Neutrophil (primary cell): ENCODE results near the gene SMC4.

Experiments used
- H3K27ac ChIP-seq: fragments of 200-600 bp; sonication (generic); 2 replicates; pipeline ENCODE4 v1.5.1; 2016; ENCODE audit warnings: mild to moderate bottlenecking, moderate library complexity
- H3K27me3 ChIP-seq: fragments of 200-600 bp; sonication (generic); 2 replicates; pipeline ENCODE4 v1.6.0; 2016; ENCODE audit warnings: mild to moderate bottlenecking
- H3K36me3 ChIP-seq: fragments of 200-600 bp; sonication (generic); 2 replicates; pipeline ENCODE4 v1.5.1; 2017
- H3K4me1 ChIP-seq, 2 experiments: fragments of 200-600 bp in 1 of 2; sonication (generic) in 1 of 2; 1 replicate in 1 of 2; 2 replicates in 1 of 2; pipeline versions ENCODE4 v1.5.1 to v1.6.1; 2013 to 2016; ENCODE audit warnings: low read depth in 1 of 2, low read length in 1 of 2, mild to moderate bottlenecking in 1 of 2, moderate library complexity in 1 of 2; ENCODE audit not compliant: control insufficient read depth in 1 of 2, insufficient read depth in 1 of 2
- H3K4me3 ChIP-seq, 2 experiments: fragments of 200-600 bp in 1 of 2; sonication (generic) in 1 of 2; 1 replicate in 1 of 2; 2 replicates in 1 of 2; pipeline ENCODE4 v1.5.1; 2013 to 2016; ENCODE audit warnings: low read depth in 1 of 2, low read length in 1 of 2, mild to moderate bottlenecking in 1 of 2, moderate library complexity in 1 of 2
- H3K9me3 ChIP-seq: fragments of 200-600 bp; sonication (generic); 2 replicates; pipeline ENCODE4 v1.5.1; 2016
- CTCF ChIP-seq: fragments of 200-600 bp; sonication (generic); IDR thresholded peaks from 2 replicates; pipeline ENCODE4 v1.5.1; 2016; ENCODE audit warnings: antibody characterized with exemption

Gene SMC4

GRCh38 chr3:160454995-160455394 is 55.5 kb downstream of the SMC4 start:
- Histone ChIP-seq H3K9me3 (no peaks in the 10 kb centered on the region), H3K27ac (no peak overlapping the region), H3K36me3 (no peaks in the 10 kb centered on the region), H3K4me1 (peaks cover 4 to 7% of the 10 kb centered on the region in 2 experiments), H3K27me3 (no peaks in the 10 kb centered on the region), H3K4me3 (no peak overlapping the region)
- no peak for TF ChIP-seq CTCF

GRCh38 chr3:160455846-160456245 is 56.4 kb downstream of the SMC4 start:
- H3K27me3 ChIP-seq: no peaks in the 10 kb centered on the region
- H3K9me3 ChIP-seq: no peaks in the 10 kb centered on the region
- TF ChIP-seq CTCF: no peak
- no peaks in the 10 kb centered on the region for H3K36me3 ChIP-seq
- no peak overlapping the region for H3K4me3 ChIP-seq
- H3K27ac ChIP-seq: no peak overlapping the region
- no peaks in the 10 kb centered on the region for H3K4me1 ChIP-seq

GRCh38 chr3:160458151-160458550 is 58.7 kb downstream of the SMC4 start:
- Histone ChIP-seq H3K4me3 (no peak overlapping the region), H3K4me1 (no peaks in the 10 kb centered on the region), H3K27ac (no peak overlapping the region), H3K9me3 (no peaks in the 10 kb centered on the region), H3K36me3 (no peaks in the 10 kb centered on the region), H3K27me3 (no peaks in the 10 kb centered on the region)
- TF ChIP-seq CTCF: no peak

GRCh38 chr3:160459450-160459970 is 60.1 kb downstream of the SMC4 start:
- Histone ChIP-seq H3K4me1 (no peaks in the 10 kb centered on the region), H3K4me3 (no peak overlapping the region), H3K36me3 (no peaks in the 10 kb centered on the region), H3K27ac (no peak overlapping the region), H3K27me3 (no peaks in the 10 kb centered on the region), H3K9me3 (no peaks in the 10 kb centered on the region)
- TF ChIP-seq CTCF: no peak

GRCh38 chr3:160460033-160460432 is 60.6 kb downstream of the SMC4 start:
- no peak overlapping the region for H3K4me3 ChIP-seq
- TF ChIP-seq CTCF: no peak
- no peaks in the 10 kb centered on the region for H3K36me3 ChIP-seq
- no peaks in the 10 kb centered on the region for H3K4me1 ChIP-seq
- no peaks in the 10 kb centered on the region for H3K27me3 ChIP-seq
- H3K9me3 ChIP-seq: no peaks in the 10 kb centered on the region
- no peak overlapping the region for H3K27ac ChIP-seq

- no peak for TF ChIP-seq CTCF
- Histone ChIP-seq H3K4me3 (no peak overlapping the region), H3K27ac (no peak overlapping the region), H3K36me3 (no peaks in the 10 kb centered on the region), H3K4me1 (no peaks in the 10 kb centered on the region), H3K9me3 (no peaks in the 10 kb centered on the region), H3K27me3 (no peaks in the 10 kb centered on the region)
Measured at GRCh38 chr3:160464321-160464720, 64.9 kb downstream of the SMC4 start.
